IMR-90 (cell line): ENCODE results near the gene IL17REL. TPM values are rescaled to one million over a fixed set of nuclear protein-coding genes. Genes with fewer than 3 reads are reported as not detected.

Experiments
- ATAC-seq: fragments of 200-7000 bp; cut with Tn5 transposase; 2 replicates; pipeline ENCODE4 v1.9.1; 2020; ENCODE audit warnings: low read depth, mild to moderate bottlenecking, moderate library complexity
- BruUV-seq: library from RNA; stranded (reverse); fragments of 400-500 nt; replicated peaks from 2 replicates; lab custom pipeline; 2021; lab: Mats Ljungman, UMichigan
- CTCF ChIA-PET: fragments of 300-600 bp; formaldehyde crosslinking; extraction: SDS; loops from one replicate; lab custom pipeline; 2021; ENCODE audit warnings: antibody characterized with exemption; lab: Yijun Ruan, JAX
- POLR2A ChIA-PET: fragments of 300-600 bp; sonication (Branson Sonifier 250); formaldehyde crosslinking; loops from one replicate; lab custom pipeline; 2022; ENCODE audit warnings: antibody characterized with exemption; ENCODE audit not compliant: unreplicated experiment; lab: Charles Lee
- DNase-seq: peaks from one replicate; pipeline ENCODE4 v3.0.0; 2013
- H2AFZ ChIP-seq: replicated peaks from 2 replicates; pipeline ENCODE3; 2013; ENCODE audit warnings: low read length, mild to moderate bottlenecking; ENCODE audit not compliant: poor library complexity
- H2AK5ac ChIP-seq: 2 replicates; pipeline ENCODE4 v1.6.1; 2013; ENCODE audit warnings: low read depth, low read length, inconsistent platforms
- H2AK9ac ChIP-seq: replicated peaks from 2 replicates; pipeline ENCODE3; 2013; ENCODE audit warnings: mild to moderate bottlenecking, low read depth, low read length, moderate library complexity; ENCODE audit not compliant: poor library complexity
- H2BK120ac ChIP-seq: 2 replicates; pipeline ENCODE4 v1.6.1; 2013; ENCODE audit warnings: low read depth, low read length, inconsistent platforms
- H2BK15ac ChIP-seq: 3 replicates; pipeline ENCODE4 v1.6.1; 2013; ENCODE audit warnings: low read depth, low read length, inconsistent platforms
- H2BK20ac ChIP-seq: 2 replicates; pipeline ENCODE4 v1.6.1; 2013; ENCODE audit warnings: low read depth, mild to moderate bottlenecking, inconsistent platforms, low read length, moderate library complexity
- H2BK5ac ChIP-seq: 2 replicates; pipeline ENCODE4 v1.6.1; 2013; ENCODE audit warnings: mild to moderate bottlenecking, low read depth, low read length, inconsistent platforms; ENCODE audit not compliant: poor library complexity, severe bottlenecking
- H3K14ac ChIP-seq: replicated peaks from 2 replicates; pipeline ENCODE4 v1.6.1; 2013; ENCODE audit warnings: low read depth, low read length, inconsistent platforms
- H3K18ac ChIP-seq: 2 replicates; pipeline ENCODE4 v1.6.1; 2013; ENCODE audit warnings: low read depth, low read length, control low read depth
- H3K23ac ChIP-seq: 2 replicates; pipeline ENCODE4 v1.6.1; 2013; ENCODE audit warnings: low read depth, low read length, inconsistent platforms
- H3K27ac ChIP-seq: 2 replicates; pipeline ENCODE4 v1.5.1; 2013; ENCODE audit warnings: mild to moderate bottlenecking, control low read depth, low read length; ENCODE audit not compliant: insufficient read depth
- H3K27me3 ChIP-seq: 2 replicates; pipeline ENCODE4 v1.6.1; 2013; ENCODE audit warnings: low read length; ENCODE audit not compliant: control insufficient read depth, insufficient read depth
- H3K36me3 ChIP-seq: 2 replicates; pipeline ENCODE4 v1.6.1; 2013; ENCODE audit warnings: low read length, mixed read lengths; ENCODE audit not compliant: control insufficient read depth, insufficient read depth
- H3K4ac ChIP-seq: 2 replicates; pipeline ENCODE4 v1.6.1; 2013; ENCODE audit warnings: low read depth, low read length, inconsistent platforms
- H3K4me1 ChIP-seq: 2 replicates; pipeline ENCODE4 v1.6.1; 2013; ENCODE audit warnings: low read length, mixed read lengths; ENCODE audit not compliant: control insufficient read depth, insufficient read depth
- H3K4me2 ChIP-seq: 2 replicates; pipeline ENCODE4 v1.6.1; 2013; ENCODE audit warnings: low read depth, mild to moderate bottlenecking, control low read depth, low read length, moderate library complexity
- H3K4me3 ChIP-seq: 2 replicates; pipeline ENCODE4 v1.5.1; 2013; ENCODE audit warnings: low read depth, mild to moderate bottlenecking, control low read depth, low read length, moderate library complexity; ENCODE audit not compliant: insufficient read depth
- H3K56ac ChIP-seq: 2 replicates; pipeline ENCODE4 v1.6.1; 2013; ENCODE audit warnings: low read length, inconsistent platforms; ENCODE audit not compliant: insufficient read depth; ENCODE audit errors: extremely low read depth
- H3K79me1 ChIP-seq, 2 experiments: 2 replicates each; pipeline ENCODE4 v1.6.1; 2013; ENCODE audit warnings: low read length in 2 of 2, inconsistent platforms in 1 of 2, low read depth in 1 of 2
- H3K9ac ChIP-seq: 2 replicates; pipeline ENCODE4 v1.6.1; 2013; ENCODE audit warnings: low read depth, low read length, control low read depth
- H3K9me1 ChIP-seq: 2 replicates; pipeline ENCODE4 v1.6.1; 2013; ENCODE audit warnings: low read length, inconsistent platforms; ENCODE audit not compliant: insufficient read depth
- H3K9me3 ChIP-seq: 2 replicates; pipeline ENCODE4 v1.6.1; 2013; ENCODE audit warnings: low read length; ENCODE audit not compliant: control insufficient read depth, insufficient read depth
- H4K20me1 ChIP-seq: 2 replicates; pipeline ENCODE4 v1.6.1; 2013; ENCODE audit warnings: low read length, inconsistent platforms; ENCODE audit not compliant: insufficient read depth
- H4K5ac ChIP-seq: 2 replicates; pipeline ENCODE4 v1.6.1; 2013; ENCODE audit warnings: mild to moderate bottlenecking, low read depth, low read length, control low read depth
- H4K8ac ChIP-seq, 2 experiments: 2 replicates each; pipeline ENCODE4 v1.6.1; 2013; ENCODE audit warnings: low read depth in 2 of 2, low read length in 2 of 2, control low read depth in 1 of 2, inconsistent platforms in 1 of 2
- H4K91ac ChIP-seq: 2 replicates; pipeline ENCODE4 v1.6.1; 2013; ENCODE audit warnings: low read depth, low read length, inconsistent platforms; ENCODE audit not compliant: insufficient read depth
- BHLHE40 ChIP-seq: fragments of 150-350 bp; IDR thresholded peaks from 2 replicates; pipeline ENCODE4 v1.6.1; 2016; ENCODE audit warnings: mild to moderate bottlenecking, low read depth, low read length
- CEBPB ChIP-seq: IDR thresholded peaks from 2 replicates; pipeline ENCODE4 v1.6.1; 2012; ENCODE audit warnings: low read depth, low read length, improper control_type of control experiment
- CTCF ChIP-seq: conservative IDR thresholded peaks from 2 replicates; pipeline ENCODE4 v1.5.1; 2012; ENCODE audit warnings: mild to moderate bottlenecking, low read depth, low read length, improper control_type of control experiment
- MXI1 ChIP-seq: IDR thresholded peaks from 2 replicates; pipeline ENCODE4 v1.6.1; 2012; ENCODE audit warnings: low read depth, mild to moderate bottlenecking, low read length, moderate library complexity, borderline replicate concordance
- RFX5 ChIP-seq: IDR thresholded peaks from 2 replicates; pipeline ENCODE4 v1.8.0; 2012; ENCODE audit warnings: low read depth, mild to moderate bottlenecking, low read length, moderate library complexity
- SMC3 ChIP-seq: fragments of 150-350 bp; IDR thresholded peaks from 2 replicates; pipeline ENCODE4 v1.6.1; 2016; ENCODE audit warnings: low read depth, mild to moderate bottlenecking, antibody characterized with exemption, low read length, moderate library complexity
- USF2 ChIP-seq: fragments of 150-350 bp; IDR thresholded peaks from 2 replicates; pipeline ENCODE4 v1.6.1; 2017; ENCODE audit warnings: mild to moderate bottlenecking, antibody characterized with exemption, low read length, low read depth
- WGBS, 2 experiments: methylation state at CpG; one replicate each; pipeline versions ENCODE4 v1.1.5 to v1.1.7; 2013; ENCODE audit warnings: missing lambda C conversion rate in 2 of 2; ENCODE audit not compliant: insufficient read length in 1 of 2; ENCODE audit errors: extremely low coverage in 2 of 2; 5-methylcytosine and 5-hydroxymethylcytosine counted together
- dilution Hi-C: fragments of 300-500 bp; cut with HindIII; formaldehyde crosslinking; loops from one replicate; pipeline ENCODE4 v1.14.3; 2018; ENCODE audit warnings: low sequenced_read_pairs; ENCODE audit not compliant: unreplicated experiment
- in situ Hi-C: fragments of 300-500 bp; cut with MboI; formaldehyde crosslinking; loops from 3 replicates; pipeline ENCODE4 v1.14.3; 2019; ENCODE audit warnings: low sequenced_read_pairs, inconsistent platforms, mixed read lengths
- intact Hi-C: fragments of 100-400 bp; cut with micrococcal nuclease; formaldehyde crosslinking; loops from 2 replicates; pipeline ENCODE4 v1.10.0; 2022
- polyA plus RNA-seq, 3 experiments: library from polyadenylated mRNA; depleted of rRNA; stranded (reverse); fragments of >200 nt; gene quantifications; 2 replicates each; pipeline ENCODE4 v1.2.3, GENCODE V29; 2012; ENCODE audit warnings: low replicate concordance in 1 of 3
- total RNA-seq: library from RNA; depleted of rRNA; stranded (reverse); fragments of >200 nt; gene quantifications from 2 replicates; pipeline ENCODE4 v1.2.3, GENCODE V29; 2012
- TF ChIP-seq, protein P1 (sequence below): fragments of 150-350 bp; IDR thresholded peaks from 2 replicates; pipeline ENCODE4 v1.6.1; 2016; ENCODE audit warnings: low read depth, mild to moderate bottlenecking, low read length, moderate library complexity, borderline replicate concordance

The IL17REL gene
- total and polyA plus RNA-seq, 2 of the 4 experiments (the other 2 are of a cell fraction), result not detected

DNA sequence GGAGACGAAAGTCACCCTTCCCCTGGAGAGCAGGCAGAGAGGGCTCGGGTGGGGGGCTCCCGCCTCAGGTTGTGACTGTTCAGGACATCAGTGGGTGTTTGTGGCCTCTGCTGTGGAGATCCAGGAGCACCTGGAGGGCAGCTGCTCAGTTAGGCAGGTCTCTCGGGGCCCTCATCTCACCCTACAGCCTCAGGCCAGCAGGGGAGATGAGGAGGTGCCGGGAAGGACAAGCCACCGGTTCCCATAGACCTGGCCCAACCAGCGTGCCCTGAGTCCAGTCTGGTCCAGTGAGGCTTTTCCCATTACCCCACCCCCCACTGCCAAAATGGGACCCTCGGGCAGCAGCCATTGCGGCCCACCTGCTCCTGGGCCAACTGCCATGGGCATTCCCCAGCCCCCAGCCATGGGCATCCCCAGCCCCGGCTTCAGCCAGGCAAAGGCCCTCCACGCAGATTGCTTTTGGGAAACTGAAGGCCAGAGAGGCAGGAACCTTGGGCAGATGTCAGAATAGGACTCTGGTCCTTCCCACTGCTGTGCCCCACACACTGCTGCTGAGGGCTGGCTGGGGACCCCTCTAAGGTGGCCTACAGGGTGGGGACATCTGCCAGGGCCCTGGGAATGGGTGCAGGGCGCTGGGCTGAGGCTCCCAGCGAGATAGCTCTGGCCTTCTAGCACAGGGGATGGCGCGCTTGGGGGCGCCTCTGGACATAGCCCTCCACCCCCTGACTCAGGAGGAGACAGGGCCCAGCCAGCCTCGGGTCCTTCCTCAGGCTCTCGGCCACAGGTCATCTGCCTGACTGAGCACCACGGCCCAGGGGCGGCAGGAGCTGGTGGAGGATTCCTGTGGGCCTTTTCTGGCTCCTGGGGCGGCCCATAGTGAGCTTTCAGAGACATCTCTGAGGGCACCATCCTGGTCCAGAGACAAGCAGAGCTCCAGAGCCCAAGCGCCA lies 47.2 kb downstream of the IL17REL start:
- TF ChIP-seq RFX5, result no peak
- TF ChIP-seq BHLHE40, result no peak
- no peak for TF ChIP-seq CEBPB
- TF ChIP-seq SMC3, result no peak
- TF ChIP-seq, protein P1, sequence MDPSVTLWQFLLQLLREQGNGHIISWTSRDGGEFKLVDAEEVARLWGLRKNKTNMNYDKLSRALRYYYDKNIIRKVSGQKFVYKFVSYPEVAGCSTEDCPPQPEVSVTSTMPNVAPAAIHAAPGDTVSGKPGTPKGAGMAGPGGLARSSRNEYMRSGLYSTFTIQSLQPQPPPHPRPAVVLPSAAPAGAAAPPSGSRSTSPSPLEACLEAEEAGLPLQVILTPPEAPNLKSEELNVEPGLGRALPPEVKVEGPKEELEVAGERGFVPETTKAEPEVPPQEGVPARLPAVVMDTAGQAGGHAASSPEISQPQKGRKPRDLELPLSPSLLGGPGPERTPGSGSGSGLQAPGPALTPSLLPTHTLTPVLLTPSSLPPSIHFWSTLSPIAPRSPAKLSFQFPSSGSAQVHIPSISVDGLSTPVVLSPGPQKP, result no peak
- no peak for TF ChIP-seq CTCF
- no peak for TF ChIP-seq MXI1
- no peak for TF ChIP-seq USF2
- in situ Hi-C loops (no loop called here), dilution Hi-C loops (no loop called here), intact Hi-C loops (no loop called here)
- H4K5ac ChIP-seq, result no peak overlapping the region
- no peak overlapping the region for H3K18ac ChIP-seq
- no peak overlapping the region for H2BK5ac ChIP-seq
- H2BK20ac ChIP-seq, result no peak overlapping the region
- no peak overlapping the region for H3K56ac ChIP-seq
- ChIA-PET CTCF (interaction anchor here (0.5 kb wide), 1 partner anchor 48 kb away, joined by 3 read pairs; no protein-coding TSS in a partner anchor), POLR2A (no interaction called here)
- peaks cover 30% of the 10 kb centered on the region for H3K36me3 ChIP-seq
- H2BK120ac ChIP-seq, result no peak overlapping the region
- H4K8ac ChIP-seq, result no peak overlapping the region
- H3K27me3 ChIP-seq, result no peaks in the 10 kb centered on the region
- no peak overlapping the region for H3K4ac ChIP-seq
- no peak for DNase-seq
- WGBS, 2 experiments, result 87% methylated on average over 6 of the region's 22 CpGs; no CpG with 5 or more reads in 1 of the 2 experiments
- H2AK9ac ChIP-seq, result peak overlapping the region; percentile 68
- no peak overlapping the region for H2AK5ac ChIP-seq
- ATAC-seq, result no peak
- H3K14ac ChIP-seq, result no peak overlapping the region
- H4K20me1 ChIP-seq, result peaks cover 37% of the 10 kb centered on the region
- H2AFZ ChIP-seq, result no peak overlapping the region
- H3K27ac ChIP-seq, result no peak overlapping the region
- H3K79me1 ChIP-seq, result peaks cover 12 to 48% of the 10 kb centered on the region in 2 experiments
- H3K4me1 ChIP-seq, result peaks cover 37% of the 10 kb centered on the region
- H3K9ac ChIP-seq, result no peak overlapping the region
- no peak overlapping the region for H2BK15ac ChIP-seq
- no peak overlapping the region for H3K4me2 ChIP-seq
- no peaks in the 10 kb centered on the region for H3K9me3 ChIP-seq
- H3K23ac ChIP-seq, result no peak overlapping the region
- H4K91ac ChIP-seq, result no peak overlapping the region
- peaks cover 3% of the 10 kb centered on the region; the same call in 1 of the 2 replicates for H3K9me1 ChIP-seq
- no TSS peak for BruUV-seq
- no peak overlapping the region for H3K4me3 ChIP-seq
